Glutamatergic neuron (in vitro differentiated cells): Measurements from ENCODE around the gene SNX9. TPM values are rescaled to one million over a fixed set of nuclear protein-coding genes. Genes with fewer than 3 reads are reported as not detected.

Source experiments
- DNase-seq: peaks from one replicate; pipeline ENCODE4 v3.0.0; 2022
- H3K27ac Mint-ChIP-seq: one replicate; pipeline ENCODE4 v1.8.0; 2020; ENCODE audit warnings: mild to moderate bottlenecking, mixed read lengths, inconsistent platforms; ENCODE audit not compliant: unreplicated experiment
- H3K27me3 Mint-ChIP-seq: one replicate; pipeline ENCODE4 v1.8.0; 2020; ENCODE audit warnings: mild to moderate bottlenecking, moderate library complexity, mixed read lengths, inconsistent platforms; ENCODE audit not compliant: unreplicated experiment
- H3K36me3 Mint-ChIP-seq: one replicate; pipeline ENCODE4 v1.8.0; 2020; ENCODE audit warnings: mild to moderate bottlenecking, mixed read lengths, inconsistent platforms; ENCODE audit not compliant: unreplicated experiment
- H3K4me1 Mint-ChIP-seq: one replicate; pipeline ENCODE4 v1.8.0; 2020; ENCODE audit warnings: mild to moderate bottlenecking, low read depth, mixed read lengths, inconsistent platforms; ENCODE audit not compliant: unreplicated experiment
- H3K4me3 Mint-ChIP-seq: one replicate; pipeline ENCODE4 v1.8.0; 2020; ENCODE audit warnings: mild to moderate bottlenecking, mixed read lengths, inconsistent platforms; ENCODE audit not compliant: unreplicated experiment
- H3K9me3 Mint-ChIP-seq: one replicate; pipeline ENCODE4 v1.8.0; 2020; ENCODE audit warnings: mild to moderate bottlenecking, moderate library complexity, mixed read lengths, inconsistent platforms; ENCODE audit not compliant: unreplicated experiment
- total RNA-seq: library from RNA; stranded (reverse); fragmentation: NEBNext Ultra II Directional; extraction: Animal tissue kit (Norgen Biotek cat#: 25700); gene quantifications from one replicate; pipeline ENCODE4 v1.2.1, GENCODE V29; 2021; ENCODE audit not compliant: unreplicated experiment
- TF ChIP-seq, protein P1 (sequence below): fragments of 200-600 bp; sonication (generic); IDR thresholded peaks from one replicate; pipeline ENCODE4 v1.5.0; 2021; ENCODE audit not compliant: partially characterized antibody, unreplicated experiment

SNX9 gene
- total RNA-seq, 1 donor from 2014 or later: 45.7 TPM

- Mint-ChIP-seq H3K4me1 (no peaks in the 10 kb centered on the region), H3K36me3 (no peaks in the 10 kb centered on the region), H3K9me3 (peaks cover 1% of the 10 kb centered on the region), H3K4me3 (no peak overlapping the region), H3K27ac (no peak overlapping the region), H3K27me3 (no peaks in the 10 kb centered on the region)
- no peak for DNase-seq
- TF ChIP-seq, protein P1, sequence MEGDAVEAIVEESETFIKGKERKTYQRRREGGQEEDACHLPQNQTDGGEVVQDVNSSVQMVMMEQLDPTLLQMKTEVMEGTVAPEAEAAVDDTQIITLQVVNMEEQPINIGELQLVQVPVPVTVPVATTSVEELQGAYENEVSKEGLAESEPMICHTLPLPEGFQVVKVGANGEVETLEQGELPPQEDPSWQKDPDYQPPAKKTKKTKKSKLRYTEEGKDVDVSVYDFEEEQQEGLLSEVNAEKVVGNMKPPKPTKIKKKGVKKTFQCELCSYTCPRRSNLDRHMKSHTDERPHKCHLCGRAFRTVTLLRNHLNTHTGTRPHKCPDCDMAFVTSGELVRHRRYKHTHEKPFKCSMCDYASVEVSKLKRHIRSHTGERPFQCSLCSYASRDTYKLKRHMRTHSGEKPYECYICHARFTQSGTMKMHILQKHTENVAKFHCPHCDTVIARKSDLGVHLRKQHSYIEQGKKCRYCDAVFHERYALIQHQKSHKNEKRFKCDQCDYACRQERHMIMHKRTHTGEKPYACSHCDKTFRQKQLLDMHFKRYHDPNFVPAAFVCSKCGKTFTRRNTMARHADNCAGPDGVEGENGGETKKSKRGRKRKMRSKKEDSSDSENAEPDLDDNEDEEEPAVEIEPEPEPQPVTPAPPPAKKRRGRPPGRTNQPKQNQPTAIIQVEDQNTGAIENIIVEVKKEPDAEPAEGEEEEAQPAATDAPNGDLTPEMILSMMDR: no peak
Observed at GRCh38 chr6:157808405-157808950, 14.6 kb upstream of the SNX9 start.

- no peaks in the 10 kb centered on the region for H3K36me3 Mint-ChIP-seq
- DNase-seq: no peak
- no peaks in the 10 kb centered on the region for H3K27me3 Mint-ChIP-seq
Observed at GRCh38 chr6:157809613-157810012, 13.4 kb upstream of the SNX9 start.

GRCh38 chr6:157811137-157811475 is 11.9 kb upstream of the SNX9 start:
- H3K9me3 Mint-ChIP-seq: no peaks in the 10 kb centered on the region
- no peaks in the 10 kb centered on the region for H3K4me1 Mint-ChIP-seq
- no peak overlapping the region for H3K27ac Mint-ChIP-seq
- DNase-seq: no peak
- H3K27me3 Mint-ChIP-seq: no peaks in the 10 kb centered on the region
- TF ChIP-seq, protein P1: no peak
- no peaks in the 10 kb centered on the region for H3K36me3 Mint-ChIP-seq
- H3K4me3 Mint-ChIP-seq: no peak overlapping the region

More at GRCh38 chr6:157809613-157810012, 13.4 kb upstream of the SNX9 start:
- H3K27ac Mint-ChIP-seq: no peak overlapping the region
- no peaks in the 10 kb centered on the region for H3K9me3 Mint-ChIP-seq
- no peaks in the 10 kb centered on the region for H3K4me1 Mint-ChIP-seq
- no peak overlapping the region for H3K4me3 Mint-ChIP-seq
- TF ChIP-seq, protein P1: no peak

GRCh38 chr6:157811476-157812173 is 11.4 kb upstream of the SNX9 start:
- TF ChIP-seq, protein P1: no peak
- H3K4me3 Mint-ChIP-seq: no peak overlapping the region
- no peak overlapping the region for H3K27ac Mint-ChIP-seq
- DNase-seq: no peak
- H3K9me3 Mint-ChIP-seq: no peaks in the 10 kb centered on the region
- H3K36me3 Mint-ChIP-seq: no peaks in the 10 kb centered on the region
- no peaks in the 10 kb centered on the region for H3K27me3 Mint-ChIP-seq
- no peaks in the 10 kb centered on the region for H3K4me1 Mint-ChIP-seq

DNA sequence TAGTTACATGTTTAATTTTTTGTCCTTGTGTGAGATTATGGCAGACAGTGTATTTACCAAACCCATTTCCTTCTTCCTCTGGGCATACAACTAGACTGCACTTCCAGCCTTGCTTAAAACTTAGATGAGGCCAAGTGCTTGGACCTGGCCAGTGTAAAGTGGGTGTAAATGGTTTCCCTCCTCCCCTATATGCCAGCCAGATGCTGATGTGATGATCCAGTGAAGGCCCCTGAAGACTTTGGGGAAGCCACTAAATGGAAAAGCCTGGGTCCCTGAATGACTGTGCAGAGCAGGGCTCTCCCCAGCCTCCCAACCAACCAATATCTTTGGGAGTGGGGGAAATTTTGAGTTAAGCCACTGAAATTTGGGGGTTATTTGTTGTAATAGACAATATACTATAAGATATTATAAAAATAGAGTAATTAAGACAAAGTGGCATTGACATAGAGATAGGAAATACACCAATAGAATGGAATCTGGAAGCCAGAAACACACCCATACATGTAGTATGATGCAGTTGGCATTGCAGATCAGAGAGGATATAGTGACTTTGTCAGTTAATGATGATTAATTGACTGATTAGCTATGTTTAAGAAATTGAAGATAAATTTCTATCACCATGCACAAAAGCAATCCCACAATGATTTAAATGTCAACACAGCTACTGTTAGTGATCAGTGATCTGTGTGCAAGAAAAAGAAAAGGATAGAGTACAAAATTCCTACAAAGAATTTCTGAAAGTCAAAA is 10.4 kb upstream of the SNX9 start:
- Mint-ChIP-seq H3K4me3 (no peak overlapping the region), H3K36me3 (no peaks in the 10 kb centered on the region), H3K27ac (no peak overlapping the region), H3K4me1 (no peaks in the 10 kb centered on the region), H3K9me3 (peaks cover 4% of the 10 kb centered on the region), H3K27me3 (no peaks in the 10 kb centered on the region)
- DNase-seq: no peak
- TF ChIP-seq, protein P1: no peak
